ENCODE measurements around the gene KCNH1.

KCNH1 gene

GRCh38 chr1:210736713-210737112 is 397.2 kb downstream of the KCNH1 start:
- no peak for TF ChIP-seq TAF1 (IDR thresholded peaks at IDR 0.05; ENCODE audit: low read depth)
- TF ChIP-seq USF1 (IDR thresholded peaks at IDR 0.05), result no peak
- TF ChIP-seq FOXM1 (IDR thresholded peaks at IDR 0.05; ENCODE audit: borderline replicate concordance, low read depth), result no peak
- no peak for TF ChIP-seq MAX (IDR thresholded peaks at IDR 0.05)
- no peak for TF ChIP-seq ZBTB7A (IDR thresholded peaks at IDR 0.05; ENCODE audit: low read depth)
- TF ChIP-seq REST (IDR thresholded peaks at IDR 0.05; ENCODE audit: low read depth), result no peak
- no peak for TF ChIP-seq EGR1 (IDR thresholded peaks at IDR 0.05)
- no peak for TF ChIP-seq TEAD4 (IDR thresholded peaks at IDR 0.05)
- TF ChIP-seq CEBPB (IDR thresholded peaks at IDR 0.05), result no peak
- TF ChIP-seq CREB1 (IDR thresholded peaks at IDR 0.05; ENCODE audit: low read depth), result no peak
- TF ChIP-seq YY1 (IDR thresholded peaks at IDR 0.05; ENCODE audit: low read depth), result no peak
- no peak for TF ChIP-seq EP300 (IDR thresholded peaks at IDR 0.05; ENCODE audit: borderline replicate concordance)
- no peak for TF ChIP-seq RAD21 (IDR thresholded peaks at IDR 0.05; ENCODE audit: low read depth)
- TF ChIP-seq NFIC (IDR thresholded peaks at IDR 0.05), result no peak
- no peak for TF ChIP-seq TCF12 (IDR thresholded peaks at IDR 0.05; ENCODE audit: low read depth)

GRCh38 chr1:210731597-210731996 is 402.4 kb downstream of the KCNH1 start:
- TF ChIP-seq USF1 (IDR thresholded peaks at IDR 0.05) (no peak), MAX (IDR thresholded peaks at IDR 0.05) (no peak), FOXM1 (IDR thresholded peaks at IDR 0.05; ENCODE audit: borderline replicate concordance, low read depth) (no peak)

GRCh38 chr1:210731193-210731592 is 402.8 kb downstream of the KCNH1 start:
- TF ChIP-seq ZBTB7A (IDR thresholded peaks at IDR 0.05; ENCODE audit: low read depth) (no peak), CEBPB (IDR thresholded peaks at IDR 0.05) (no peak), MAX (IDR thresholded peaks at IDR 0.05) (no peak), TAF1 (IDR thresholded peaks at IDR 0.05; ENCODE audit: low read depth) (no peak), EP300 (IDR thresholded peaks at IDR 0.05; ENCODE audit: borderline replicate concordance) (no peak), REST (IDR thresholded peaks at IDR 0.05; ENCODE audit: low read depth) (no peak), NFIC (IDR thresholded peaks at IDR 0.05) (no peak), CREB1 (IDR thresholded peaks at IDR 0.05; ENCODE audit: low read depth) (no peak), TCF12 (IDR thresholded peaks at IDR 0.05; ENCODE audit: low read depth) (no peak), USF1 (IDR thresholded peaks at IDR 0.05) (no peak)

GRCh38 chr1:210730023-210730422 is 403.9 kb downstream of the KCNH1 start:
- TF ChIP-seq TAF1 (IDR thresholded peaks at IDR 0.05; ENCODE audit: low read depth) (no peak), NFIC (IDR thresholded peaks at IDR 0.05) (no peak), USF1 (IDR thresholded peaks at IDR 0.05) (no peak), TEAD4 (IDR thresholded peaks at IDR 0.05) (no peak), ZBTB7A (IDR thresholded peaks at IDR 0.05; ENCODE audit: low read depth) (no peak), EGR1 (IDR thresholded peaks at IDR 0.05) (no peak), RAD21 (IDR thresholded peaks at IDR 0.05; ENCODE audit: low read depth) (no peak), MAX (IDR thresholded peaks at IDR 0.05) (no peak), EP300 (IDR thresholded peaks at IDR 0.05; ENCODE audit: borderline replicate concordance) (no peak), CREB1 (IDR thresholded peaks at IDR 0.05; ENCODE audit: low read depth) (no peak)

- TF ChIP-seq CREB1 (IDR thresholded peaks at IDR 0.05; ENCODE audit: low read depth) (no peak), ZBTB7A (IDR thresholded peaks at IDR 0.05; ENCODE audit: low read depth) (no peak), YY1 (IDR thresholded peaks at IDR 0.05; ENCODE audit: low read depth) (no peak), REST (IDR thresholded peaks at IDR 0.05; ENCODE audit: low read depth) (no peak)
Observed at GRCh38 chr1:210728437-210729149, 405.4 kb downstream of the KCNH1 start.
